Measurements from ENCODE around the gene XRCC5. TPM values are rescaled to one million over a fixed set of nuclear protein-coding genes. Genes with fewer than 3 reads are reported as not detected.

The XRCC5 gene
- total RNA-seq, 2 donors from 2014 or later: 492 to 493 TPM

DNA sequence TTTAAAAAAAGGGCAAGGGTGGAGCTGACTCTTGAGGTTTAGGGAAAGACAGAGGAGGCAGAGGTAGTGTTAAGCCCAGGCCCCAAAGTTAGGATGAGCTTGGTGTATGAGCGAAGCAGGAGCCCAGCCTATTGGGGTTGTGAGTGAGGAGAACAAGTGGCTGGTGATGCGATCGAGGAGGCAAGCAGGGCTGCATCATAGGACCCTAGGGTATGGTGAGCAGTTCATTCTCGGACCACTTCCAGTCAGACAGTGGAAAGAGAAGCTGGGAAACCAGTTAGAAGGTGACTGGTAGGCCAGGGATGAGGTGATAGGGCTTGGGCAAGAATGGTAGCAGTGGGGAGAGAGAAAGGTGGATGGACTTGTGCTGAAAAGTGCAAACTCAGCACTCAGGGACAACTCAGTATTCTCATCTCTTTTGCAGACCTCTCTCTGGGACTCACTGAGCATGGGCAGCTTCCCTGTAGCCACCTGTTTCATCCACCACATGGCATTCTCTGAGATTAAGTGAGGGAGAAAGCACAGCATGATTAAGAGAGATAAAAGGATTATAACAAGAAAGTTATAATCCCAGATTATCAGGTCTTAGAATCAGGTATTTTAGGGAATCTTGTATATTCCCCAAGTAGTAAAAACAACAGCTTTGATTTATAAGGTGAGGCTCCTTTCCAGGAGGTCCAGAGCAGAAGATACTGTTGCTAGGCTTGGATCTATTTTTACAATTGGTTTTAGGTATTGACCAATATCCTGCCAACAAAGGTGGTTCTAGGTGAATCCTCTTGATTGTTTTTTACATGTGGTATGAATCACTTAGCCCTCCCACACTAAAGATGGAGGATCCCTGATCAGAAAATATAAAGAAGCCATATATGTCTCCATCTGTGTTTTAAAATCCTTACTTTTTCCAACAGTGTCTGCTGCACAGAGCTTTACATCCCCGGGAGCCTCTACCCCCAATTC is 38.3 kb downstream of the XRCC5 start:
- no peaks in the 10 kb centered on the region for H3K9me3 ChIP-seq (ENCODE audit: control insufficient read depth, low read length)
- TF ChIP-seq, protein P1, sequence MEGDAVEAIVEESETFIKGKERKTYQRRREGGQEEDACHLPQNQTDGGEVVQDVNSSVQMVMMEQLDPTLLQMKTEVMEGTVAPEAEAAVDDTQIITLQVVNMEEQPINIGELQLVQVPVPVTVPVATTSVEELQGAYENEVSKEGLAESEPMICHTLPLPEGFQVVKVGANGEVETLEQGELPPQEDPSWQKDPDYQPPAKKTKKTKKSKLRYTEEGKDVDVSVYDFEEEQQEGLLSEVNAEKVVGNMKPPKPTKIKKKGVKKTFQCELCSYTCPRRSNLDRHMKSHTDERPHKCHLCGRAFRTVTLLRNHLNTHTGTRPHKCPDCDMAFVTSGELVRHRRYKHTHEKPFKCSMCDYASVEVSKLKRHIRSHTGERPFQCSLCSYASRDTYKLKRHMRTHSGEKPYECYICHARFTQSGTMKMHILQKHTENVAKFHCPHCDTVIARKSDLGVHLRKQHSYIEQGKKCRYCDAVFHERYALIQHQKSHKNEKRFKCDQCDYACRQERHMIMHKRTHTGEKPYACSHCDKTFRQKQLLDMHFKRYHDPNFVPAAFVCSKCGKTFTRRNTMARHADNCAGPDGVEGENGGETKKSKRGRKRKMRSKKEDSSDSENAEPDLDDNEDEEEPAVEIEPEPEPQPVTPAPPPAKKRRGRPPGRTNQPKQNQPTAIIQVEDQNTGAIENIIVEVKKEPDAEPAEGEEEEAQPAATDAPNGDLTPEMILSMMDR (conservative IDR thresholded peaks at IDR 0.05): no peak
- no peaks in the 10 kb centered on the region for H3K27me3 Mint-ChIP-seq (ENCODE audit: insufficient read depth)
- no peak overlapping the region for H3K9ac ChIP-seq (ENCODE audit: extremely low read depth, low read length, poor library complexity, severe bottlenecking)
- no peaks in the 10 kb centered on the region for H3K27me3 ChIP-seq (ENCODE audit: control insufficient read depth, insufficient read depth, low read length, poor library complexity, severe bottlenecking)
- peaks cover 60% of the 10 kb centered on the region for H3K36me3 Mint-ChIP-seq (ENCODE audit: low read depth)
- H3K4me1 Mint-ChIP-seq: peaks cover 18% of the 10 kb centered on the region
- H3K9me3 Mint-ChIP-seq: no peaks in the 10 kb centered on the region
- H3K4me3 ChIP-seq (ENCODE audit: low read length): no peak overlapping the region
- peaks cover 100% of the 10 kb centered on the region for H3K36me3 ChIP-seq (ENCODE audit: control insufficient read depth, insufficient read depth, low read length)
- H3K27ac ChIP-seq (ENCODE audit: low read depth, low read length): no peak overlapping the region
- H3K4me3 Mint-ChIP-seq: no peak overlapping the region
- H3K27ac Mint-ChIP-seq: peak overlapping the region; percentile 8
- WGBS, 2 experiments (ENCODE audit: insufficient coverage in 1 of 2, insufficient read length in 1 of 2): 93 to 100% methylated on average over 5 of the region's 5 CpGs
- DNase-seq: no peak
- H3K4me1 ChIP-seq (ENCODE audit: control insufficient read depth, insufficient read depth, low read length): peaks cover 3% of the 10 kb centered on the region

GRCh38 chr2:216148983-216149382 is 39.8 kb downstream of the XRCC5 start:
- H3K36me3 Mint-ChIP-seq (ENCODE audit: low read depth): peaks cover 65% of the 10 kb centered on the region
- no peak overlapping the region for H3K27ac Mint-ChIP-seq

DNA sequence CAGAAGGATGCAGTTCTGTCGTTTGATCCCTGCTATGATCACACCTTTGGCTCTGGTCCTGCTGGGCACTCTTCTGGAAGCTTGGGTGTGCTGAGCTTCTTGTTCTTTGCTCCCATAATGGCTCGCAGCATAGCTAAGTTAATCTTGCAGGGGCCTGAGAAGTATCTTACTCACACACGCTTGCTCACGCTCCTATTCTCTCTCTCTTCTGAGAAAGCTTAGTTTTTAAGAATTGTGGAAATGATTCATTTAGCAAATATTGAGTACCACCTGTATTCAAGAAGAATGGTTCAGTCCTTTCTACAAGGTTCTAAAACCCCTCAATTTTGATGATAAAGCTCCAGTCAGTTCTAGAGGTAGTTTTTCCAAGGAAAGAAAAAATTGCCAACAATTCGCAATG is 40.6 kb downstream of the XRCC5 start:
- Histone ChIP-seq H3K4me3 (ENCODE audit: low read length) (no peak overlapping the region), H3K9ac (ENCODE audit: extremely low read depth, low read length, poor library complexity, severe bottlenecking) (no peak overlapping the region), H3K27me3 (ENCODE audit: control insufficient read depth, insufficient read depth, low read length, poor library complexity, severe bottlenecking) (no peaks in the 10 kb centered on the region), H3K36me3 (ENCODE audit: control insufficient read depth, insufficient read depth, low read length) (peaks cover 100% of the 10 kb centered on the region), H3K27ac (ENCODE audit: low read depth, low read length) (no peak overlapping the region), H3K9me3 (ENCODE audit: control insufficient read depth, low read length) (no peaks in the 10 kb centered on the region), H3K4me1 (ENCODE audit: control insufficient read depth, insufficient read depth, low read length) (peaks cover 10% of the 10 kb centered on the region)
- no peaks in the 10 kb centered on the region for H3K9me3 Mint-ChIP-seq
- H3K27me3 Mint-ChIP-seq (ENCODE audit: insufficient read depth): no peaks in the 10 kb centered on the region
- 89 to 96% methylated on average over 3 to 5 of the region's 5 CpGs for WGBS, 2 experiments (ENCODE audit: insufficient coverage in 1 of 2, insufficient read length in 1 of 2)
- no peak overlapping the region for H3K4me3 Mint-ChIP-seq
- peaks cover 30% of the 10 kb centered on the region for H3K4me1 Mint-ChIP-seq
- H3K27ac Mint-ChIP-seq: no peak overlapping the region
- TF ChIP-seq, protein P1 (conservative IDR thresholded peaks at IDR 0.05): no peak
- DNase-seq: no peak
- H3K36me3 Mint-ChIP-seq (ENCODE audit: low read depth): peaks cover 71% of the 10 kb centered on the region

More at GRCh38 chr2:216148983-216149382, 39.8 kb downstream of the XRCC5 start:
- no peaks in the 10 kb centered on the region for H3K9me3 Mint-ChIP-seq
- TF ChIP-seq, protein P1 (conservative IDR thresholded peaks at IDR 0.05): no peak
- no peak overlapping the region for H3K4me3 ChIP-seq (ENCODE audit: low read length)
- WGBS, 2 experiments (ENCODE audit: insufficient coverage in 1 of 2, insufficient read length in 1 of 2): 94% methylated on average over 4 of the region's 4 CpGs; no CpG with 5 or more reads in 1 of the 2 experiments
- no peak overlapping the region for H3K4me3 Mint-ChIP-seq
- H3K27me3 Mint-ChIP-seq (ENCODE audit: insufficient read depth): no peaks in the 10 kb centered on the region
- H3K4me1 ChIP-seq (ENCODE audit: control insufficient read depth, insufficient read depth, low read length): peaks cover 9% of the 10 kb centered on the region
- peaks cover 100% of the 10 kb centered on the region for H3K36me3 ChIP-seq (ENCODE audit: control insufficient read depth, insufficient read depth, low read length)
- peaks cover 27% of the 10 kb centered on the region for H3K4me1 Mint-ChIP-seq
- H3K9me3 ChIP-seq (ENCODE audit: control insufficient read depth, low read length): no peaks in the 10 kb centered on the region
- DNase-seq: no peak
- H3K9ac ChIP-seq (ENCODE audit: extremely low read depth, low read length, poor library complexity, severe bottlenecking): no peak overlapping the region
- no peak overlapping the region for H3K27ac ChIP-seq (ENCODE audit: low read depth, low read length)
- no peaks in the 10 kb centered on the region for H3K27me3 ChIP-seq (ENCODE audit: control insufficient read depth, insufficient read depth, low read length, poor library complexity, severe bottlenecking)
